Stimulated activated CD8-positive, alpha-beta memory T cell treated with anti-CD3 and anti-CD28 coated beads, Interleukin-15, amount 100 ng/mL, for 24 hours (primary cell): Measurements from ENCODE around the gene LXN.

Source experiments
- DNase-seq: peaks from one replicate; pipeline ENCODE4 v3.0.0-alpha.2; 2020; ENCODE audit warnings: low read depth

The LXN gene

GRCh38 chr3:158668506-158668905 is 3.9 kb downstream of the LXN start:
- no peak for DNase-seq

- no peak for DNase-seq
Observed at GRCh38 chr3:158666416-158666815, 6.0 kb downstream of the LXN start.

- no peak for DNase-seq
Observed at GRCh38 chr3:158663832-158664231, 8.6 kb downstream of the LXN start.

- DNase-seq: no peak
Observed at GRCh38 chr3:158663246-158663645, 9.2 kb downstream of the LXN start.

- DNase-seq: no peak
Observed at GRCh38 chr3:158660711-158661110, 11.7 kb downstream of the LXN start.

- DNase-seq: no peak
Observed at GRCh38 chr3:158659454-158660237, 12.8 kb downstream of the LXN start.

GRCh38 chr3:158658889-158659288 is 13.6 kb downstream of the LXN start:
- DNase-seq: no peak

- no peak for DNase-seq
Observed at GRCh38 chr3:158652463-158652862, 20.0 kb downstream of the LXN start.

- DNase-seq: no peak
Observed at GRCh38 chr3:158651192-158651591, 21.3 kb downstream of the LXN start.

- DNase-seq: no peak
Observed at GRCh38 chr3:158649791-158650190, 22.7 kb downstream of the LXN start.

GRCh38 chr3:158644345-158644908 is 28.0 kb downstream of the LXN start, which contains the start of gene GFM1:
GFM1 (plus strand) TSS chr3:158644527; CDS start chr3:158644635, 108 bp downstream.
- DNase-seq: peak; percentile 66

- DNase-seq: no peak
Observed at GRCh38 chr3:158642474-158643210, 29.8 kb downstream of the LXN start.

- DNase-seq: no peak
Observed at GRCh38 chr3:158642005-158642404, 30.4 kb downstream of the LXN start.

GRCh38 chr3:158640646-158641045 is 31.8 kb downstream of the LXN start:
- no peak for DNase-seq

GRCh38 chr3:158631981-158632380 is 40.5 kb downstream of the LXN start:
- no peak for DNase-seq

GRCh38 chr3:158625881-158626280 is 46.6 kb downstream of the LXN start:
- no peak for DNase-seq

- no peak for DNase-seq
Observed at GRCh38 chr3:158617982-158618875, 54.2 kb downstream of the LXN start.
